GF-D8 (cell line): ENCODE measurements around the gene F8.
A peak's percentile ranks its signal among the peaks of the same experiment; 100 is the strongest.
"Not testable (repeated sequence)": the region's sequence is repeated elsewhere in the genome, so short reads cannot be mapped to it uniquely, and the experiment has no call there.

Source experiments
- DNase-seq: peaks from one replicate; lab custom pipeline; 2025; lab: John Stamatoyannopoulos, UW

F8 gene

DNA sequence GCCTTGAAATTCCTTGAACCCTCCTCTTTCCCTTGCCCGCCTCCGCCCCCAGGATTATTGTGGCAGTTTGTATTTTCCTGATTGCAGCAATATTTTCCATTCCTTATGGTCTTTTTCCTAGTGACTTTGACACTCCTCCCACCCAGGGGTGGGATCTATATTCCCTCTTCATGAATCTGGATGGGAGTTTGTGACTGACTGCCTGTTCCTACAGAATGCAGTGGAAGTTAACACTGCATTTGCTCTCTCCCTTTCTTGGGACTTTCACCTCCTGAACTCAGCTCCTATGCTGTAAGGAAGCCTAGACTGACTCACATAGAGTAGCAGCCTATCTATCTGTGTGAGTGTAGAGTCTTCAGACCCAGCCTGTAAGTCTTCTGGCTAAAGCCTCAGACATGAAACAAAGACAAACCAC lies 6.4 kb upstream of the F8 start:
- DNase-seq: no peak

- DNase-seq: no peak
Observed at GRCh38 chrX:155028129-155028528, 5.6 kb upstream of the F8 start.

DNA sequence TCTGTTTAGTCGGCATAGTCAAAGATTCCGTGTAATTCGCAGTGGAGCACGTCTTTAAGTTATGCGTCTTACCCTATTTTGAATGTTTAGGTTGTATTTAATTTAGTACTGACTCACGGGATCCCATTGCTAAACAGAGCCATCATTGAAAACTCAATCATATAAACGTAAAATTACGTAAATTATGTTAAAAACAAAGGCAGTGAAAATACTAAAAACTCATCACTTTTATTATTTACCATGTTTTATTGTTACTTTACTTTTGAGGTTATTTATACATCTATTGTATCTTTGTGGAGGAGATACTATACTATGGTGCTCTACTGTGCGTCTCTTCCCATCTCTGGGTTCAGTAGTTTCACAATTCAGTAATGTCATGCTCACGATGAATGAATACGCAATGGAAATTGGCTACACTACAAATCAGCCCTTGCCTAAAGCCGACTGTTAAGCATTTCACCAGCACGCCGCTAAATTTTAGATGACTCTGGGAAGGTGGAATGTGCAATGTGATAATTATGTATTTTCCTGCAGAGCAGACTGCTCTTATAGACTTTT lies 5.1 kb upstream of the F8 start:
- peak; percentile 46 for DNase-seq

DNA sequence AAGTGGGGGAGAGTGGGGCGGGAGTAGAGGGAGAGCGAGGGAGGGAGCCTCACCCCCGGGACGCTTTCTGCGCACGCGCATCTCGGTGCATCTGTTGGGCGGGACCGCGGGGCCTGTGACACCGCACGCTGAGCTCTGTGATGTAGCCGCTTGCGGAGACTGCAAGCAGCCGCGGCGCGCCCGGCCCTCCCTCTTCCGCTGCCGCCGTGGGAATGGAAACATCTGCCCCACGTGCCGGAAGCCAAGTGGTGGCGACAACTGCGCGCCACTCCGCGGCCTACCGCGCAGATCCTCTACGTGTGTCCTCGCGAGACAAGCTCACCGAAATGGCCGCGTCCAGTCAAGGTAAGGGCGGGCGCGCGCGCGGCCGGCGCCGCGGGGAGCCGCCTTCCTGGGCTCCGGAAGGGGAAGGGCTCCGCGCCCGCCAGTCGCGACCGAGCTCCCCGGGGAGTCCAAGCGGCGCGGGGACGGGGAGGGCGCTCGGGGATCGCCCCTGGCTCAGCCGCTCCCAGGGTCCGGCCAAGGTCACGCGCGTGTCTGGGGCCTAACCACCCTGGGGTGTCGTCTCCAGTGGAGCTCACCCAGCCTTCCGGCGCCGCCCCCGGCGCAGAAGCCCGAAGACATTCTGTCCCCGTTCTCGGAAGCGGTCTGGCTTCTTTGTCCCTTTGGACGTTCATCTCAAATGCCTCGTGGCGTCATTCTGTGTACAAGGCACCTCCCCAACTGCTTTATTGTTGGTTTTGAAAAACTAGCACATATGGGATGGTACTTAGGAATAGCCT lies 4.4 kb upstream of the F8 start, which contains the start of gene FUNDC2:
FUNDC2 (plus strand) TSS at position 118 of the 782 bp plus-strand sequence; CDS start at position 213, 95 bp downstream.
- peak; percentile 89 for DNase-seq

GRCh38 chrX:155026420-155026726 lies 3.9 kb upstream of the F8 start:
- DNase-seq: no peak

DNA sequence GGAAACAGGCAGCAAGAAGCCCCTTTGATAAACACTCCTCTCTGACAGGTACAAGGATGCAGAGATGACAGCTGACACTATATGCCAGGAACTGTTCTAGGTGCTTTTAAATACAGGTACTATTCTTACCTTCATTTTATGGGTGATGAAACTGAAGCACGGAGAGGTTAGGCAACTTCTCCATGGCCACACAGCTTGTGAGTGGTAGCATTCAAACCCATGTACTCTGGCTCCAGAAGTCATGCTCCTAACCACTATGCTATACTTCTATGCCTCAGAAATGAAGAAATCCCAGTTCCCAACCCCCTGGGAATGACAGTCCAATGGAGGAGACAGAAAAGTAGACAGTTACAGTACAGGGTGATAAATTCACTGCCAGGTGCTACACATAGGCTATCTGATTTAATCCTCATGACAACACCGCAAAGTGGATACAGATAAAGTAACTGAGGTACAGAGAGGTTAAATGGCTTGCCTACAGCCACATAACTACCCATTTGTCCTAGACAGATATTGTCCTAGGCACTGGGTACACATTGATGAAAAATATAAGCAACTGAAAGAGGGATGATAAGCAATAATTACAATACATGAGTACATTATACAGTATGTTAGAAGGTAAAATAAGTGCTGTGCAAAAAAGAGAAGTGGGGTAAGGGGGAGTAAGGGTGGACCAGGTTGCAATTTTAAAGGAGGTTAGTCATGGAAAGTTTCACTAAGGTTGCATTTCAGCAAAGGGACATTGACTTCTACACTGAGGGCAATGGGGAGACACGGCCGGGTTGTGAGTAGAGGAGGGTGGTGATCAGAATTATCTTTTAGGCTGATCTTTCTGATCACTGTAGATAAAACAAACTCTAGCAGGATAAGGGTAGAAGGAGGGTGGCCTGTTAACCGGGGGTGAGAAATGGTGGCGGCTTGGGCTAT lies 1.6 kb upstream of the F8 start:
- no peak for DNase-seq

DNA sequence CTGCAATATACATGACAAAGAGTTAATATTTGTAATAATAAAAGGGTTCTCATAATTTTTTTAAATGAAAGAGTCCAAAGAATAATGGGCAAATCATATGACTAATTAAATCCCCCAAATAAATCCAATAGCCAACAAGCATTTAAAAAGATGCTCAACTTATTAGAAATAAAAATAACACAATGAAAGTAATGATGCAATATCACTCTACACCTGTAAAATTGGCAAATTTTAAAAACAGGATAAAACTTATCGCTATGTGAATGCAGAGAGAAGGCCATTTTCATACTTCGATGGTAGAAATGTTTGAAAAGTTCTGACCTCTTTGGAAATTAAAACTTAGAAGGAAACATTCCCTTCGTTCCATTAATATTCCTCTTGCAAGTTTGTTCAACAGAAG lies 1.9 kb downstream of the F8 start:
- no peak for DNase-seq

GRCh38 chrX:155009994-155010472 lies 12.5 kb downstream of the F8 start:
- DNase-seq: no peak

- not testable (repeated sequence) for DNase-seq
Observed at GRCh38 chrX:155008578-155008977, 13.9 kb downstream of the F8 start.

DNA sequence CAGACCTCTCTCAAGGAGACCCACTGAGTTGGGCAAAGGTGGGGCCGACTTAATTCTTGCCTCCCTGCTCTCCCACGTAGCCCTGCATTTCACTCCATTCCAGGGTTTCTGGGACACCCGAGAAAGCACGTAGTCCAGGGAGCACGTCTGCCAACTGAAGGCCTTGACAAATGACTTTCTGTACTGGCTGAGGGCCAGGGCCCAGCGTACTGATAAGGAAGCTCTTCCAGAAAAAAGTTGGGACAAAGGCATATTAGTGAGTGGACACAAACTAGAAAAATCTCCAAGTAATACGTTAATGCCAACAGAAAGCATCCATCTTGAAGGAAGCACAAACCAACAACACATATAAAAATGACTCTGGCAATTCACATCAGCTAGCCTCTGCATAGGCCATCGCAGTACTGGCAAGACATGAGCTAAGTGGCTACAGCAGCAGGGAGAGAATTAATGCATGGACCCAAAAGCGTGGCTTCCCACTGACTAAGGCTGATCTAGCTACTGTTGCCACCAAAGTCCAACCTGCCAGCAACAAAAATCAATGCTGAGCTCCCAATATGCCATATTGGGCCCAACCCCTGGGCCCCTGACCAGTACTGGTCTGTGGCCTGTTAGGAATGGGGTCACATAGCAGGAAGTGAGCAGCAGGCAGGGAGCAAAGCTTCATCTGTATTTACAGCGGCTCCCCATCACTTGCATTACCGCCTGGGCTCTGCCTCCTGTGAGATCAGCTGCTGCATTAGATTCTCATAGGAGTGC lies 15.4 kb downstream of the F8 start:
- DNase-seq: not testable (repeated sequence)

DNA sequence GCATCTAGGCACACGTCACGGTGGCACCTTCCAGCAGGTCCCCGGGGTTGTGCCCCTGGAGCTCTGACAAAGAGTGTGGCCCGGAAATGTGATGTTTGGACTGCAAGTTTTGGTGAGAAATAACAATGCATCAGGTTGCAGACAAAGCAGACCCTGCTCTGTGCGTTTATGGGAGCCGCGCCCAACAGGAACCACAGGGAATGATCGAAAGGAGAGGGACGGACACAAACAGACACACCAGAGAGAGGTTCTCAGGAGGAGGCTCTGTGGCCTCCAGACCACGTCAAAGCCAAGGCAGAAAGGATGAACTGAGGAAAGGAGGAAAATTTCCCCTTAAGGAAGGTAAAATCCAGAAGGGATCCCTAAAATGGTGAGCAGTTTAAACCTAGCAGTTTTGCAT lies 16.1 kb downstream of the F8 start:
- not testable (repeated sequence) for DNase-seq

- no peak for DNase-seq
Observed at GRCh38 chrX:155005190-155005589, 17.3 kb downstream of the F8 start.

GRCh38 chrX:155001873-155002272 lies 20.6 kb downstream of the F8 start:
- no peak for DNase-seq

GRCh38 chrX:155000841-155001240 lies 21.7 kb downstream of the F8 start:
- no peak for DNase-seq

DNA sequence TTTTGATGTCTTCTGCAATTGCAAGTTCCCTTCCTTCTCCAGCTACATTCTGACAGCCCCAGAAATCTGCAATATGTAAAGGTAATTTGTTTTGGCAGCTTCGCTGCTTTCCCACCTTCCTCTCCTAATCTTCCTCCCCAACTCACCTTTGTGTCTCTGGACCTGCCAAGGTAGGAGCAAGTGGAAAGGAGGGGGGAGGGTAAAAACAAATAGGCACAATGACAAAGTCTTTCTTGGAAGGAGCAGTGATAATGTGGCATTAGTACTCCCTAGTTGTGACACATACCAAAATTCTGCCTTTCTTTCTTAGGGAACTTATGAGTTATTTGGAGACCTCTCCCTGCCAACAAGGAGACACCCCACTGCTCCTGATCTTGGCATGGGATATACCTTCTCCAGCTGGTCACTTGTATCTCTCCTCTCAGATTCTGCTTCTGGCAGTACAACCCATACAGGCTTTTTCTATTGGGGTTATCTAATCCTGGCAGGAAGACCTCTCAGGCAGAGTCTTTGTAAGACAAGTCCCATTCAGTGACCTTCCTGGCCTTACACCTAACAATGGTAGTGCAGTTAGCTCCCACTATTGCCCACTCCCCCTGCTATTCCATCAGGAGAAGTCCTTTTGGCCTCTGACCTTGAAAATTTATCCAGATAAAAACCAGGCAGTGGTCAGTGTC lies 24.2 kb downstream of the F8 start:
- no peak for DNase-seq

DNA sequence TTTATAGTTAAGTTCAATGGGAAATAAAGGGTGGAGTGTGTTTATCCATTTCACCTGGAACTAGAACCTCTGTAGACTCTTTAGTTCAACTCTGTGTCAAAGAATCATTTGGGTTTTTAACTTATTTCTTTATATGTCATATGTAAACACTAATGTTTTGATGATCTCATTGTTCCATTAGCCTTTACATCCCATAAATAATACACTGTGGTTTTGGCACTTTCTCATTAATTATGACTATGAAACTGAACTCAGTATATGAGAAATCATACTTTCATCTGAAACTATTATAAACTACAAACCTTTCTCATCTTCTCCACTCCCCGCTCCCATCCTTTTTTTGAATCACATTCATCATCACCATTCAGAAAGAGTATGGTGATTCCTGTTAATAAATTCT lies 31.0 kb downstream of the F8 start:
- no peak for DNase-seq

DNA sequence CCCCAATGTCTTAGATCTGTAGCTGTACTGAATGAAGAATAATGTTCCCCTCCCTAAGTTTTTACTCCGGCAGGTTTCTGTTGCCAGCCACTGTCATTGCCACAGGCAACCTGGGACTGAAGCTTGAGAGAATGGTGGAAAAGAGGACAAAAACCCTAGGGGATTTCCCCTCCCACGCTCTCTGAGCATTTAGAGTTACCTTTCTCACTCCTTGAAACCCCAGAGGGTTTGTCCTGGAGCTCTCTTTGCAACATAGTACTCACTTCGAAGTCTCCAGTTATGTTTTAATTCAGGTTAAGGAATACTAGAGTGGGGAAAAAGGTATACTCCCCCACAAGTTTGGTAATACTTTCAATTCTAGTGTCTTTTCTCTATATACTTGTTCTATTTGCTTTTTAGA lies 31.5 kb downstream of the F8 start:
- no peak for DNase-seq

DNA sequence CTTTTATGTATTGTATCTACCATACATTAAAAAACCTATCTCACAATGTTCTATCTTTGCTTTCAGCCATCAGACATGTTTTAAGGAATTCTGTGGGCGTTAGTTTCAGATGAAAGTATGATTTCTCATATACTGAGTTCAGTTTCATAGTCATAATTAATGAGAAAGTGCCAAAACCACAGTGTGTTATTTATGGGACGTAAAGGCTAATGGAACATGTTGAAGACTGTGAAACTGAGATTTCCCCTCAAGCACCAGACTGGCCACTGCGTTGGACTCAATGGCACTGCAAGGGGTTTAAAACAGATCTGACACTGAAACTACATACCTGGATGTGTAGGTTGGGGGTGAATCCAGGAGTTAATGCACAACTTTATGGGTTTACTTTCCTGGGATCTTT lies 32.0 kb downstream of the F8 start:
- no peak for DNase-seq

GRCh38 chrX:154988719-154989118 lies 33.8 kb downstream of the F8 start:
- no peak for DNase-seq

DNA sequence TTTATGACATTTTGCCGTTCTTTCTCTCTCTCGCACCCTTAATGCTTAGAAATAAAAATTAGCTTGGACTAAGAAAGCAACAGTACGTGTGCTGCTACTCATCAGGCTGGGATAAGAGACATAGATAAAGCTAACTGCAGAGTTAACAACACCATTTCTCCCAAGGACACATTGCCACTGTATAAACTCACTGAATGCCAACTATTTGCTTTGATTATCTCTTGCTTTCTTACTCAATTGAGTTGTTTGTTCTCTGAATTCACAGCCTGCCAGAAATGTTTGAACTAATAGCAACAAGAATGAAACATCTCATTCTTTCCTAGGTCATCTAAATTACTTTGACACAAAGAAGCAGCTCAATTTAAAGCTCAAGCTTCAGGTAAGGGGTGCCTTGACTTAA lies 34.6 kb downstream of the F8 start:
- no peak for DNase-seq

DNA sequence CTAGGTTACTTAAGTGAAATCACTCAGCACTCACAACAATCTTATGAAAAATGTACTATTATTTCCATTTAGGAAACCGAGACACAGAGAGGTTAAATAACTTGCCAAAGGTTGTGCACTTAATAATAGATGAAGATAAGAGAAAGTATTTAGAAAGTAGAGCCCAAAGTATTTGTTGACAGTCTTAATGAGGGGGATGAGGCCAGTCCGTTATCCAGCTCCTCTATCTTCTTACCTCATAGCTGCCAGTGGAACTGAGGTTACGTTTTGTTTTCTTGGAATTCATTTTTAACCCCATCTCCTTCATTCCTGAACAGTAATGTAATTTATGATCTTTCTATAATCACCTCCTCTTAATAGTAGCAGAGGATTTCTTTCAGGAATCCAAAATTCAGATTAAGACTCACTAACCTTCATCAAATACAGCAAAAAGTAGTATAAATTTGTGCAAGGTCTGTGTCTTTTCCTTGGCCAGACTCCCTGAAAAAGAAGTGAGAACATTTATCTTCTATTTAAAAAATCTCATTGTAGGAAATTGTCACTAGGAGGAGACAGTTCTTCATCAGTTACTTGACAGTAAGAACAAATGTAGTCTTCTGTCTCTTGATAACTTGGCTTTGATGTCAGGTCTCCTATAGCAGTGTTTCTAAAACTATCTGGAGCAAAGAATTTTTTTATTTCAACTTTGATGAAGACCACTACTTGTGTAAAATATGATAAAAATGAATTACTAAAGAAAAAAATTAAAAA lies 35.5 kb downstream of the F8 start:
- no peak for DNase-seq
